IPS-NIHi11 (cell line): ENCODE measurements around the gene PLAA.
A peak's percentile ranks its signal among the peaks of the same experiment; 100 is the strongest.
"Not testable (repeated sequence)": the region's sequence is repeated elsewhere in the genome, so short reads cannot be mapped to it uniquely, and the experiment has no call there.

ENCODE experiments used
- DNase-seq: peaks from one replicate; pipeline ENCODE4 v3.0.0; 2012; ENCODE audit warnings: mixed read lengths, low spot score

Gene PLAA

GRCh38 chr9:26928902-26929495, 18.0 kb downstream of the PLAA start:
- no peak for DNase-seq

DNA sequence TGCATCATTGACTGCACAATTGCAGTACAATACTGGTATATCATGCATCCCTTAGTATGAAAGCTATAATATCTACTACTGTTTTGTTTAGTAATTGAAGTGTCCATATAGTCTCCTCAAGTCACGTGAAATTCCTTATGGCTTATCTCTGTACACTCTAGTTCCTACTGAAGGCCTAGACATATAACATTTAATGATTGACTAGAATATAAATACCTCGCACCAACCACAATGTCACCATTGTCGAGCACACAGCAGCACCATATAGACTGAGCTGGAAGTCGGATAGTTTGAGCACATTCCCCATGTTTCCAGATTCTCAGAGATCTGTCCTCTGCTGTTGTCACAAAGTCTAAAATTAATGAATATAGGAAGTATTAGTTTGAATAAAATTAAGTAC, 21.4 kb downstream of the PLAA start:
- no peak for DNase-seq

- no peak for DNase-seq
These were observed 27.3 kb downstream of the PLAA start for GRCh38 chr9:26919698-26920097.

GRCh38 chr9:26913138-26913668, 33.8 kb downstream of the PLAA start:
- no peak for DNase-seq

GRCh38 chr9:26904671-26905070, 42.4 kb downstream of the PLAA start:
- DNase-seq, result no peak

DNA sequence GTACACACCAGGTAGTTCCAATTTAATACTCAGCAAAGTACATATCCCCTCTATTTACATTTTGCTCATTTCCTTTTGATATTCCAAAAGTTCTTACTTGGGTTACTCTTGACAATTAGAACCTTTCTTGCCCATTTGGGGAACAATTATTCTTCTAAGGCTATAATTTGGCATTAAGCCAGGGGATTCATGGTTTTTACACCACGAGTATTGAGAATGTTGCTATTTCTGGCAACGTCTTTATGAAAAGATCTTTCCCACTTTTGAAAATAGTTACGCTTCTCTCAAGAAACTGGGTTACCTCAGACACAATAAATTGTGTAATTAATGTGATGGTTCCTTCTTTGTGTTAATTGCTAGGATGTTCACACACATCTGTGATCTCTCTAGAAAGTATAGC, 43.0 kb downstream of the PLAA start:
- no peak for DNase-seq

GRCh38 chr9:26893030-26893676, 53.9 kb downstream of the PLAA start:
- DNase-seq, result no peak

GRCh38 chr9:26892251-26893029, 54.6 kb downstream of the PLAA start, which contains the start of gene CAAP1:
CAAP1 (minus strand) TSS chr9:26892802; CDS start chr9:26892715, 87 bp downstream.
- peak; percentile 96 for DNase-seq

- DNase-seq, result no peak
These were observed 55.3 kb downstream of the PLAA start for GRCh38 chr9:26891726-26892125.

- no peak for DNase-seq
These were observed 58.8 kb downstream of the PLAA start for GRCh38 chr9:26888271-26888670.

DNA sequence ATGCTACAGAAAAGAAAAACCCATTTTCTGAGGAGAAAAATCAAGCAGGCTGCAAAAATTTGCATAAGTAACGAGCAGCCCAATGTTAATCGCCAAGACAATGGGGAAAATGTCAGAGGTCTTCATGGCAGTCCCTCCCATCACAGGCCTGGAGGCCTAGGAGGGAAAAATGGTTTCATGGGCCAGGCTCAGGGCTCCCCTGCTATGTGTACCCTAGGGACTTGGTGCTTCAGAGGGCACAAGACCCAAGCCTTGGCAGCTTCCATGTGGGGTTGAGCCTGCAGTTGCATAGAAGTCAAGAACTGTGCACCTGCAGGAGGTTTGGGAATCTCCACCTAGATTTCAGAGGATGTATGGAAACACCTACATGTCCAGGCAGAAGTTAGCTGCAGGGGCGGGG, 64.9 kb downstream of the PLAA start:
- no peak for DNase-seq

DNA sequence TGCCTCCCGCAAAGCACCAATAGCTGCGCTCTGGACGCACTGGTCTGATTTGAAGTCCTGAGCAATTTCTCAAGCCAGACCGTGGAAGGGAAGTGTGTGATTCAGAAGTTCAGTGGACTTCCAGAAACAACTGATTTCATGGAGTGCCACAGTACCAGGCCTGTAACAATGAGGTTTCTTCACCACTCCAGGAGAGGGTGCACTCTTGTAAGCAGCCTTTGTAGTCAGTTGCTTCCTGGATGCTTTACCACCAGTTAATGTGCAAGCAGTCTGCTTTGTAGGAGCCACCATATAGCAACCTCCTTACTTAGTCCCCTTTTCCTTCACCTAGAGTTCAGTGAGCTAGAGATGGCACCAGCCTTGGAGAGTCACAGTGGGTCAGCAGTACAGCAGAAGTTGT, 66.8 kb downstream of the PLAA start:
- DNase-seq, result no peak

DNA sequence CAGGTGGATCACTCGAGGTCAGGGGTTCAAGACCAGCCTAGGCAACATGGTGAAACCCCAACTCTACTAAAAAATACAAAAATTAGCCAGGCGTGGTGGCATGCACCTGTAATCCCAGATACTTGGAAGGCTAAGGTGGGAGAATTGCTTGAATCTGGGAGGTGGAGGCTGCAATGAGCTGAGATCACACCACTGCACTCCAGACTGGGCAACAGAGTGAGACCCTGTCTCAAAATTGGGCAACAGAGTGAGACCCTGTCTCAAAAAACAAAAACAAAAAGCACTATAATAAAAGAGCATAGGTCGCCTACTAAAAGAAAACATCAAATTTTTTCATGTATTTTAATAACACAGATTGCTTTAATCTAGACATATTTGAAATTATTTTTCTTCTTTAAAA, 71.9 kb downstream of the PLAA start:
- DNase-seq, result not testable (repeated sequence)

- DNase-seq, result no peak
These were observed 76.8 kb downstream of the PLAA start for GRCh38 chr9:26870292-26870691.

GRCh38 chr9:26863074-26863473, 84.0 kb downstream of the PLAA start:
- DNase-seq, result peak; percentile 7

DNA sequence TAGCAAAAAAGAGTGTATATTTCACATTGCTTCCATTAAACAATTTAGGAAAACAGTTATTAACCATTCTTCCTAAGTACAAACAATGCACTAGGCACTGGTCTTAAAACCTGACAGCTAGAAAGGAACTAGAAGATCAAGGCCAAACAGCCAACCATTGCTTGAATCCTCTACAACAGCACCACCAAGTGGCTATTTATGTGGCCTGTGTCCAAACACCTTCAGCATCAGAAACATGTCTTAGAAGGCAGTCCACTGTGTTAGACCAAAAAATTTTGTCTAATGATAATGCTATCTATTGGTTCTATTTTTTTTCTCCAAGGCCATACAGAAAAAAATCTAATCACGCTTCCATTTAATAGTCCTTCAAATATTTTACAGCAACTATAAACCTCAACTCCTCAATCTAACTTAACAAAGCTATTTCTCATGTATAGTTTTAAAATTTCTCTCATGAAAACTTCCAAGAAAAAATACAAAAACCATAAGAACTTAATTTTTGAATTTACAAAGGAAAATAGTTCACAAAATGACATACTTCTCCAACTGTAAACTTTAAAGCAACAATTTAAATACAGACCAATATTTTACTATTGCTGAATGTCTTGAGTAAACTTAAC, 90.5 kb downstream of the PLAA start:
- peak; percentile 57 for DNase-seq
